Dermis blood vessel endothelial cell (primary cell): ENCODE results near the gene SFXN5. TPM values are rescaled to one million over a fixed set of nuclear protein-coding genes. Genes with fewer than 3 reads are reported as not detected.
A peak's percentile ranks its signal among the peaks of the same experiment; 100 is the strongest.

Experiments
- DNase-seq: peaks from one replicate; pipeline ENCODE4 v3.0.0; 2010
- total RNA-seq: library from RNA; depleted of rRNA; stranded (reverse); fragments of >200 nt; gene quantifications from 2 replicates; pipeline ENCODE4 v1.2.3, GENCODE V29; 2014

Gene SFXN5
- total RNA-seq, 1 donor from 2014 or later, result 16.5 TPM

DNA sequence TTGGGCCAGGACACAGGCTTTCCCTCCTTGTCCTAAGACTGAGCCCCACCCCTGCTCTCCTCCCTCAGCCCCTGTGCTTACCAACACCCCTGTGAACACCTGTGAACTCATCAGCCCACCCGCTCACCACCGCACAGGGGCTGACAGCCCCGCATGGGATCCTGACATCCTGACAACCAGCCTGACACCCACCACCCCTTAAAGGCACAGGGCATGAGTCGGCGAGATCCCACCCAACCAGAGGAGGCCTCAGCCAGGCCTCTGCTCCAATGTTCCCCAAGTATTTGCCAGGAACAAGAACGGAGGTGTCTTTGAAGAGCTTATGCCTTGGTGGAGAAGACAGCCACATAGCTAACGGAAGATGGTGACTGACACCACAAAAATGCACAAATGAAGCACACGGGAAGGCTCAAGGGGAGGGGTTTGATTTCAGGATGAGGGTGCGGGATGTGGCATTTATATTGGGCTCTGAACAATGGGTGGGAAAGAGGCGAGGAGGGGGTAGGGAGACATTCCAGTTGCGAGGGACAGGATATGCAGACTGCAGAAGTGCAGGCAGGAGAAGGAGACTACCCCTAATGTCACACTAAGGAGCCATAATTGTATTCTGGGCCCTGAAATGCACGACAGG, 30.2 kb upstream of the SFXN5 start:
- DNase-seq, result peak; percentile 46

DNA sequence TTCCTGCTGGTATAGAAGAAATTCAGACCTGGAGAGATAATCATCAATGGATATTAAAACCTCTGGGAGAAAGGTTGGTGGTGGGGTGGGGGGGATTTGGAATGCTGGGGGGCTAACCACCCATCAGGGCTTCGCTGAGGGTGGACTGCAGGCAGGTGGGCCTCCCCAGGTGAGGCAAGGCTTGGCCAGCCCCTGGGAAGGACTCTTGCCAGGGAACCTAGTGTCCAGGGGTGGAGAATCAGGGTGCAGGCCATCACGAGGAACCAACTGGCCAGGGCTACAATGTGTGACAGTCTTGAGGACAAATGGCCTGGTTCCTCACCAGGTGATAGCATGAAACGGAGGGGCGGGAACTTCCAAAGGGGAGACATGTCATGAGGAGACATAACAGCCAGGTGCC, 29.4 kb upstream of the SFXN5 start:
- no peak for DNase-seq

DNA sequence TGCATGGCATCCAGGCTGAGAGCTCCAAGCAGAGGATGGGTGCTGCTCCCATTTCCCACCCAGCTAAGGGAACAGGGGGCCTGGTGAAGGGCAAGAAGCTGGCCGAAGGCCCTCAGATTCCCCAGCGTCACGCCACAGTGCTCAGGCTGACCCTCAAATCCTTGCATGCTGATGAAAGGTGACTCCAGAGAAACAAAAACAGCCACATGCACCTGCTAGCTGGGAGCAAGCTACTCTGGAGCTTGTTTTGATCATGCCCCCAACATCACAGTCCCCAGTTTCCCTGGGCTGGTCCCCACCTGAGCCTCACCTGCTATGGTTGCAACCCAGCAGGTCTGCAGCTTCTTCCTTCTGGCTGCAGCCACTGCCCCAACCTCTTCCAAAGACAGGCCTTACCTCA, 28.0 kb upstream of the SFXN5 start:
- no peak for DNase-seq

DNA sequence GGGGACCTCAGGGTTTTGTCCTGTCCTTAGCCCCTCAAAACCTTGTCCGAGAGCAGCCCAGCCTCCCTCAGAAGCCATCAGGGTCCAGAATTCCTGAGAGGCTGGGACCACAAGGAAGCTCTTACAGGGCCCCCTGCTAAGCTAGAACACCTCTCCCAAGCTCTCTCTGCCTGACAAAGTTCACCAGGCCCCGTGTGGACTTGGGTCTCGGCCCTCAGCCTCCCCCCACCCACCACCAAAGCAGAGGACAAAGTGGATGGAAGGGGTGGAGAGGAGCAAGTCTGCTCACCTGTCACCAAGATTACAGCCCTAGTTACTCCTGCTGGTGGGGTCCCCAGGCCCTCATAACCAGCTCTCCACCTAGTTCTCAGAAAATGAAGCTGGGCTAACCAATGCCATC, 24.4 kb upstream of the SFXN5 start:
- no peak for DNase-seq

DNA sequence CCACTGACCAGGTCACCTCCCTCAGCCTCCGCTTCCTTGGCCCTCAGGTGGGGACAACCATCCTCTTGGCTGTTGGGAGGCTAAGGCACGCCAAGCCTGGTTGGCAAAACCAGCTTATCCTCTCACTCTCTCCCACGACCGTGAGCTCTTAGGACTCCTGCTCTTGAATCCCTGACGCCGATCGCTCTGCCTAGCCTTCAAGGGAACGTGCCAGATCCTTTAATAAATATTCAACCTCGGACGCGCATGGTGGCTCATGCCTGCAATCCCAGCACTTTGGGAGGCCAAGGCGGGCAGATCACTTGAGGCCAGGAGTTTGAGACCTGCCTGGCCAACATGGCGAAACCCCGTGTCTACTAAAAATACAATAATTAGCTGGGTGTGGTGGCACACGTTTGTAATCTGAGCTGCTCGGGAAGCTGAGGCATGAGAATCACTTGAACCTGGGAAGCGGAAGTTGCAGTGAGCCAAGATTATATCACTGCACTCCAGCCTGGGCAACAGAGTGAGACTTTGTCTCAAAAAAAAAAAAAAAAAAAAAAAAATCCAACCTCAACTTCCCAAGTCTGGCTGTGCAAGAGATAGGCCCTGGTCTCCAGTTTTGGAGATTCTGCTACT, 22.2 kb upstream of the SFXN5 start:
- peak; percentile 44 for DNase-seq

DNA sequence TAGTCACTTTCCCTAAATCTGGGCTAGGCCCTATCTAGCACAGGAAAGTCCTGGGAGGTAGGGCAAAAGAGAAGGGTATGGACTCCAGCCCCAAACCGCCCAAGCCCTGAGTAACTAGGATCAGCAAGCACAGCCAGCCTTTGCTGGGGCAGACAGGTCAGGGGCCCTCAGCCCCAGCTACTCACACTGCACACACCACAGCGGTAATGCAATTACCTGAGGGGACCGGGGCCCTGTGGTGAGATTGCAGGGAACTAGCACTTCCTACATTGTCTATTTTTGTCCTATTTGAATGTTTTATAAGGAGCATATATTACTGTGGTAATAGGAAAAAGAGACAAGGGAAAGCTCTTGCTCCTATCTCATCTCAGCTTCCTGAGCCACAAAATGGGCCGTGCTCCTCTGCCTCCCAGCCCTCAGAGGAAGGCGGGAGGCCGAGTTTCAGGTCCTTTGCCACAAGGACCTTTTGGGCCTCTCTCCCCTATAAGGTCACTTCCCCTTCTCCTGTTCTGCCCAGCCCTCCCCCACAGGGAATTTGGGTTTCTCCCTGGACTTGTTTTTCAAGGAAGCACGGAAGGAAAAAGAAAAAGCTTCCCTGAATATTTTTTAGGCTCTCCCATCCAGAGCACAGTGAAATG, 20.8 kb upstream of the SFXN5 start:
- no peak for DNase-seq

DNA sequence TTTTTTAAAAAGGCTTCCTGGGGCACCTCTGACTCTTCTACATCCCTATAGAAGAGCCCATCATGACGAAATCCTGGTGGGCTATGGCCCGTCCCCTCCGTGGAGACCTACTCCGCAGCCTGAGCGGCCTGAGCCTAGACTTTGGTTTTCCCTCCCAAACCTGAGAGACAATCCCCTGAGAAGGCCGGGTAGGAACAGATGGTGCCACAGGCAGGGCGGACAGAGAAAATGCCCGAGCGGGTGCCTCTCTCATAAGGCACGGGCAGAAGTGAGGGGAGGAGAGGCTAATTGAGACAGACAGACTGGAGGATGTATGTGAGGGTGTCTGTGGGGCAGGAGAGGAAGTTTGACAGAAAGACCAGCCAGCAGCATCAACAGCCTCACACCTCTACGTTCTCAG, 20.2 kb upstream of the SFXN5 start:
- DNase-seq, result no peak

DNA sequence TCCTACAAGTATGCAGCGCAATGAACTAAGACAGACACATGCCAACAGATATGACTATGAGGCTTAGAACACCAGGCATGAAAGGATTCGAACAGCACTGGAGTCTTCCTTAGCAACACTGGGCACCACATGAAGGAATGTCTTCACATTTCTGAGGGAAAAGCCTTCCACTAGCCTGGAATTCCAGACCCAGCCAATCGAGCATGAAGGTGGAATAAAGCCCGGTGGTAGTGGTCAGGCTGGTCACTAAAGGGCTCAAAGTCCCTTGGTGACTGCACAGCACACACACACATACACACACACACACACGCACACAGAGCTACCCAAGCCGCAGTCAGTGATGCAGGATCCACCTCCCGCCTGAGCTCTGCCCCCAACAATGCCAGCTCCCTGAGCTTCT, 19.7 kb upstream of the SFXN5 start:
- no peak for DNase-seq

DNA sequence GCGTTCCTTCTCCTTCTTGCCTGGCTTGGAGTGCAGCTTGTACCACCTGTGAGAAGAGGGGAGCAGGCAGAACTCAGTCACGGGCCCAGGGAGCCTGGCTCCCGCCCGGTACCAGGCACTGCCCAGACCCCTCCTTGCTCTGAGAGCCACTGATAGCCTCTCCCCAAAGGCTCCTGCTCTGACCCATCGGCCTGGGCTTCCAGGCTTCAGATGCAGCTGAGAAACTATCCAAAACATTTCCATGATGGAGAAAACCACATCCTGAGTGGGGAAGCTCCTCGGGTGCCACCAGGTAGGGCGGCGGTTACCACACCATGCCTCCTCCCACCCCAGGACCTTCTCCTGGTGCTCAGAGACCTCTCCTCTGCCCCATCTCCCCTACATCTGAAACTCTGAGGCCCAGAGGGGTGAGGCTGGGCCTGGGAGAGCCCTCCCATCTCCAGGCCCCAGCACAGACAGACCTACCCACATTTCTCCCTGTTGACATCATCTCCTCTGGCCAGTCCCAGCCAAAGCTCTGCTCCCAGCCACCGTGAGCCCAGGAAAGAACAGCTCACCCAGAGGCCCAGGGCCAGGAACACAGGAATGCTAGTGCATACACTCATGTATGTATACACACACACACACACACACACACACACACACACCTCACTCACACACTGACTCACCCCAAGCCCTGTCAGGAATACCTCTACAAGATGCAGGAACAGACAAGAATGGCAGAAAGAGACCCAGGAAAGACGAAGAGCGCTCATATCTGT, 17.9 kb upstream of the SFXN5 start:
- peak; percentile 85 for DNase-seq

DNA sequence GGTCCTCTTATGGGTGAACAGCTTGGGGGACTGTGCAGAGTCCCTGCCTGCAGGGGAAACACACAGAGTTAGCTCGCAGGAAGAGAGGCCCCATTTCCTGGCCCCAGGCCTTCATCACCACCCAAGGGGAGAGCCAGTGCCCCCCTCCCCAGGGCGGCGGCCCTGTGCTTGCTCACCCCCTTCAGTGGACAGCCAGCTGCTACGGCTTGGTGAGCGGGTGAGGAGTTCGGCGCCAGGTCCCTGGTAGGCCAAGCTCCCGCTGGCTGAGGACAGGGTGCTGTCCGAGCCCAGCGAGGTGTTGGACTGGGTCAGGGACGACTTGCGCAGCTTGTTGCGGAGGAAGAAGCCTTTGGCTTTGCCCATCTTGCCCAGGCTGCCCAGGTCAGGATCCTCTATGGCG, 17.2 kb upstream of the SFXN5 start:
- DNase-seq, result no peak

DNA sequence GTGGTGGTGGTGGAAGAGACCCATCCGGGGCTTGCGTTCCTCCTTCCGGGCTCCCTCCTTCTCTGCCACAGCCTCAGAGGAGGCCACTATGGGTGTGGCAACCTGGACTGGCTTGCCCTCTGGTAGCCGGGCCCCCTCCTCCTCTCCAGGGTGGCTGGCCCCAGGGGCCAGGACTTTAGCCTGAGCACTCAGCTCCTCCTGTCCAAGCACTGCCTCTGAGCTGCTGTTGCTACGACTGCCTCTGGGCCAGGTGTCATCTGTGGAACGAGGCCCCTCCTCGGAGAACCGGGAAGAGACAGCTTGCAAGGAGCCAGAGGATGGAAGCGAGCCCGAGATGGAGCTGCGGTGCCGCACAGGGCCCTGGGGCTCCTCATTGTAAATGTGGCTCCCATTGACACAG, 16.7 kb upstream of the SFXN5 start:
- no peak for DNase-seq

DNA sequence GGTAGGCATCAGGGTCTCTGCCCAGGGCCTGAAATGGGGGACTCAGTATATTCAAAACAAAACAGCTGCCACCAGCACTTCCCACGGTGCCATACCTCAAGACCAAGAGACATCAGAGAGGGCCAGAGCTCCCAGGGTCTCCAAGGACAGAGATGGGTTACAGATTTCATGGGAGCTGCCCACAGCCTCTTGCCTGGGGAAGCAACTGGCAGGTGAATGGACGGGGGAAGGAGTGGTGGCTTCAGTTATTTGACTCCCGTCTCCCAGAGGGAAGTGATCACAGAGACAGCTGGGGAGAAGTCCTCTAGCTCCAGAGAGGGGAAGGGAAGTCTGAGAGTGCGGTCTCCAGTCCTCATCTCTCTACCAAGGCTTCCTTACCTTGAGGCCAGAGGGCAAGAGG, 15.8 kb upstream of the SFXN5 start:
- DNase-seq, result no peak

DNA sequence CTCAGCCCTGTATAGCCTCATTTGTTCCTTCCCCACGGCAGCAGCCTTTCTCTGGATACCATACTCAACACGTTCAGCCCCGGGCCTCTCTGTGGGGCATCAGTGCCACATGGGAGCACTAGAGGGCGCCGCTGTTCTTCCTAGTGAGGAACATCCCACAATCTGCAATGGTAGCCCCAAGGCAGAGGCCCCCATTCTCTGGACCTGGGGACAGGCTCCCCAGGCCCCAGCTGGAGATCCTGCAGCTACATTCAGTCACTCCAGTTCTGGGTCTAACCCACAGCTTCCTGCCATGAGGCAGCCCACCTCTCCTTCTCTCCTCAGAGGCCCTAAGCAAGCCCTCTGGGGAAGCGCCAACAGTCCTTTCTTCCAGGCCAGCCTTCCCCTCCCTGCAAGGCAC, 14.2 kb upstream of the SFXN5 start:
- peak; percentile 89 for DNase-seq

DNA sequence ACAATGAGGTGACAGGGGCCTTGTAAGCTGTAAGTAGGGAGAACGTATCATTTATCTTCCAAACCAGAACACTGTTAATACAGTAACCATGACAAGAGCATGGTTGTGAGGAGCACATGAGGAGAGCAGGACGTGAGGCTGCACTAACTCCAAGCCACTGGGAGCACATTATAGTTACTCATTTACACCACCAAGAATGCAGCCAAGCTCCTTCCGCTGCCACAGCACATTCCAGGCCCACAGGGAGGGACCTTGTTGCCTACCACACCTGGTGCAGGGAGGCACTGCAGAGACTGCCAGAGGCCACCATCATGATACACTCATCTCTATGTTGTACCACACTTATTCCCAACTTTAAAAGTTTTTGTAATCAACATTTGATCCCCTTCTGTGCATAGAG, 13.5 kb upstream of the SFXN5 start:
- peak; percentile 50 for DNase-seq

DNA sequence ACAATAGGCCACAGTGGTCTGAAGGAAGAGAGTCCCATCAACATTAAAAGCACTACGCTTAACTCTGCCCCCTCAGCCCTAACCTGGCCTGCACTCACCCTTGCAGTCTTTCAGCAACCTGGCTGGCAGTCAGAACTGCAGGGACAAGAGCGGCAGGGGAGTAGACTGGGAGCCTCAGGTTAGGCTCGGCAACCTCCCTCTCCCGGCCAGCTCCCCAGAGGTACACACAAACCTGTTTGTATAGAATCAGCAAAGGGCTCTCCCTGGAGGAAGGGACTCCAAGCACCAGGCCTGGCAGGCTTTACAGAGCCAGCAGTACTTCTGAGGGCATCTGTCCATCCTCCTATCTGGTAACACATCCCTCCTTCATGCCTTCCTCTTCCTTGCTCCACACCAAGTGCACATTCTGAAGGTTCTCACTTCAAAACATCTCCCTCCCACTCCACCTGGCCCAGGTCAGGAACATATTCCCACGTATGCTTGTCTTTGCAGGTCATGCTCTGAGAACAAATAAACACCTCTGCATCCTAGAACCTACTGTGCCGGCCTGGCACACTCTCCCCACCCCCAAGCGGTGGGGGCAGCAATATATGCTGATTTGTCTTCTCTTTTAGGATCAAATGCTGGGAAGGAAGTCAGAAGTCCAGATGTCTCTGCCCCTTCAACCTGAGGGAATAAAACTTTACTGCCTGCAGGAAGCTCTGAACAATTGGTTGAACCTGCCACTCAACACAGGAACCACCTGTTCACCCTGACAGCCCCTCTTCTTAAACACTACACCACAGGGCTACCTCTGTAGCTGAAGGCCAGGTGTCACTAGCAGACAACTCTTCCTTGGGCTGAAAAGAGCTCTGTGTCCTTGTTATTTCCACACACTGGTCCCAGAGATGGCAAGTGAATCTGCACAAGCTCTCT, 12.6 kb upstream of the SFXN5 start:
- peak; percentile 91 for DNase-seq

DNA sequence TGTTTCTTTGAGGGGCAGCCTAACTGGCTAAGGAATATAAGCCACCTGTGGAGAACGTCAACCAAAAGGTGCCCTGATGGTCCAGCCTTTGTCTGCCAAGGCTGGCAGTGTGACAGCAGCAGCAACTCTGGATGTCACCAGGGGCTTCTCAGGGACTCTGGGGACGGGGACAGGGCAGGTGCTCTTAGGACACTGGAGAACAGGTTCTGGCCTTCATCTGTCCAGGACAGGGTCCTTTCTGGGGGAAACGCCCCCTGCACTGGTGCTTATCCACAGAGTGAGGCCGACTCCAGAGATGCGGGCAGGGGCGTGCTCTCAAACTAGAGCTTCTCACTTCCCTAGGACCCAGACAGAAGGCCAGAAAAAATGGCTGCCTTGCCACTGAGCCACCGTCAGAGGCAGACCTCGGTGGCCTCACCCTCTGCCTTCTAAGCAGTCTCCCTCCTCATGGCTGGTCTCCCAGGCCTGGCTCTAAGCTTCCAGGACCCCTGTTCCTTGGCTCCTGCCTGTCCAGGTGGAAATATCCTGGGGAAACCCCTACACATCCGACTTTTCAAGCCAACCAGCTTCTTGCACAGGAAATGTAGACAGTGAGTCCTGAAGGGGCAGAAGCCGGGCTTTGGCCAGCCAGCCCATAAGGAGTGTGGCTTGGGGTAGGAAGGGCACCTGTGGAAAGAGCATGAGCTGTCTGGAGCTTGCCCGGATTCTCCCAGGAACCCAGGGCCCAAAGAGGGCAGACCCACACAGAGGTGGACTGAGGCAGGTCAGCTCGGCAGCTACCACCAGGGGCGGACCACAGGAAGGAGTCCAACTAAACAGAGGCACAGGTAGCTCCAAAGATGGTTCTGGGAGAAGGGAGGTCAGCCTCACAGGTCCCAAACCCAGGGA, 11.3 kb upstream of the SFXN5 start:
- DNase-seq, result no peak

DNA sequence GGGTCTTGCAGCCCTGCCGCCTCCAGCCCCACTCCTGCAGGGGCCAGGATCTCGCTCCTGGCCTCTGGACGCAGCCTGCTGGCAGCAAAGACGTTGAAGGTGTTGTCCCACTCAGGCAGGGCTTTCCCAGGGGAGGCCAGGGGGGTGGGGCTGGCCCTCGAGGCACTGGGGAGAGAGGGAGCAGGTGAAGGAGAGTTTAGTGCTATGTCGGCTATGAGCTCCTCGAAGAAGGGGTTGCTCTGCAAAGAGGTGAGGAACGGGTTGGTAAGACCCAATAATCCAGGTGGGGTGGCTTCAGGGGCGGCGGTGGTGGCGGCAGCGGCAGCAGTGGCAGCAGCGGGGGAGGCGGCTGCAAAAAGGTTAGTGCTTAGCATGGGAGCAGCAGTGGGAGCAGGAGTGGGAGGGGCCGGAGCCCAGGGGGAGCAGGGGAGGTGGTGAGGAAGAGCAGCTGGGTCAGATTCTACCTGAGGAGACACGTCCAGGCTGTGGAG, 9.7 kb upstream of the SFXN5 start:
- DNase-seq, result no peak

DNA sequence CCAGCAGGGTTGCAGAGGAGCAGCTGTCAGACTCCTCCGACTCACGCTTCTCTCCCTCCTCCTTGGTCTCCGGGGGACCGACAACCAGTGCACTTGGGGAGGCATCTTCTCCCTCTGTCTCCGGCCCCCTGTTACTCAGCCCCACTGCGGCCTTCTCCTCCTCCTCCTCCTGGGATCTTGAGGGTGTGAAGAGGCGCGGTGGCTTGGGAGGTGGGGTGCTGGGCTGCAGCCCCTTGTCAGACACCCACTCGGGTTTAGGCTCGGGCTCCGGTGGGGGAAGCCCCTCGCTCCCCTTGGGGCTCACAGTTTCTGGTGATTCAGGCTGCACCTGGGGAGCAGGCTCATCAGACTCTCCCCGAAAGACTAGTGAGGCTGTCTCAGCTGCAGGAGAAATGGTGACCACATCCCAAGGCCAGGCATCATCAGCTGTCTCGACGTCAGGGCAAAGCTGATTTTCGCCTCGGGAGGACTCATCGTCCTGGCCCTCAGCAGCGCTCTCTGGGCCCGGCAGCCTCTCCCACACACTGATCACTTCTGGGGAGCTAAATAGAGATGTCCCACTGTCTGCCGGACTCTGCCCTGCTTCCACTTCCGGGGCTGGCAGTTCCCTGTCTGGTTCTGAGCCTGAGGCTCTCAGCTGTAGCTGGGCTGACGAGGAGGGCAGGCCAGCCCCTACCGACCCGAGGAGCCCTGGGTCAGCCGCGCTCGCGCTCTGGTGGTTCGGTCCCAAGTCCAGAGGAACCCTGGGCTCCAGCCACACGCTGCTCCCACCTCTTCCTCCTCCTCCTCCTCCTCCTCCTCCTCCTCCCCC, 9.0 kb upstream of the SFXN5 start:
- no peak for DNase-seq

DNA sequence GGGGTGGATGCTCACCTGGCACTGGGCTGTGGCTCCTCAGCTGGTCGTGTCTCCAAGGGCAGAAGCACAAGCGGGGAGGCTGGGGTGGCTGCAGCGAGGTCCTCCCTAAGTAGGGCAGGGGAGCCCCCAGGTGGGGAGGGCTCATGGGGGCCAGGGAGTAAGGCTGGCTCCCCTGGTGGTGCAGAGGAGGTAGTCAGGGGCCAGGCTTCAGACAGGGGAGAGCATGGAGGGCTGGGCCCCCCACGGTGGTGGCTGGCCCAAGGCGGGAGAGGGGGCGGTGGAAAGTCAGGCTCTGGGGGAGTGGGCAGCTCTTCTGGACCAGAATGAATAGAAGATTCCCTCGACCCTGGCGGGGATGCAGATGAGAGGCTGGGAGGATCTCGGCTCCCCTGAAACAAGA, 8.1 kb upstream of the SFXN5 start:
- no peak for DNase-seq
